Keratinocyte (primary cell): ENCODE results near the gene MS4A4A.

Source experiments
- EZH2 ChIP-seq: IDR thresholded peaks from one replicate; pipeline ENCODE4 v1.6.1; 2012; ENCODE audit warnings: inconsistent platforms, mild to moderate bottlenecking, low read length, moderate library complexity
- TF ChIP-seq, protein P1 (sequence below), 3 experiments: IDR thresholded peaks in 1 of 3; conservative IDR thresholded peaks in 1 of 3; optimal IDR thresholded peaks in 1 of 3; 2 replicates in 2 of 3; 3 replicates in 1 of 3; pipeline versions ENCODE3 to v1.5.1; 2011; ENCODE audit warnings: low read length in 3 of 3, mild to moderate bottlenecking in 3 of 3, moderate library complexity in 2 of 3, control low read depth in 1 of 3, inconsistent platforms in 1 of 3; ENCODE audit not compliant: insufficient read depth in 2 of 3; ENCODE audit errors: extremely low read depth in 1 of 3

DNA sequence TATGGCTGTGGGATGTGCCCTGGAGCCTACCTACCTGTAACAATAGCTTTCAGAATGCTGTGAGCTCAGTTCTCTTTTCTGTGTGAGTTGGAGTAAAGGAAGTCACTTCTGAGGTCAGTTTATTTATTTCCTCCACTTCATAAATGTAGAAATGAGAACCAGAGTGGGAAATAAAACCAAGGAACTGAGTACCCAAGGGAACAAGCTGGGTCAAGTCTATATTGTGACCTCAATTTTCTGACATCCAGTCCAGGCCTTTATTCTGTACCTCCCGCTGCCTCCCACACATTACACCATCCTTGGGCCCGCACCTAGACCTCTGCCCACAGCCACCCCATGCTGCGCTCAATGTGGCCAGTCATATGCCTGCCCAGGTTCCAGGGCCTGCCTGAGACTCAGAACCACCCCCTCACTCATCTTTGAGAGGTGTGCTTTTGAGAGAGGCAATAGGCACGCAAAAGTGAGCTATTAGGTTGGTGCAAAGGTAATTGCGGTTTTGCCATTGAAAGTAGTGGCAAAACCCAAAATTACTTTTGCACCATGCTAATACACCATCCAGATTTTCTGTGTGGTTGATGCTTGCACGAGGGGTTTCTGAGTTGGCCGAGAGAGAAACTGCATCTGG, 56.4 kb downstream of the MS4A4A start:
- TF ChIP-seq, protein P1, sequence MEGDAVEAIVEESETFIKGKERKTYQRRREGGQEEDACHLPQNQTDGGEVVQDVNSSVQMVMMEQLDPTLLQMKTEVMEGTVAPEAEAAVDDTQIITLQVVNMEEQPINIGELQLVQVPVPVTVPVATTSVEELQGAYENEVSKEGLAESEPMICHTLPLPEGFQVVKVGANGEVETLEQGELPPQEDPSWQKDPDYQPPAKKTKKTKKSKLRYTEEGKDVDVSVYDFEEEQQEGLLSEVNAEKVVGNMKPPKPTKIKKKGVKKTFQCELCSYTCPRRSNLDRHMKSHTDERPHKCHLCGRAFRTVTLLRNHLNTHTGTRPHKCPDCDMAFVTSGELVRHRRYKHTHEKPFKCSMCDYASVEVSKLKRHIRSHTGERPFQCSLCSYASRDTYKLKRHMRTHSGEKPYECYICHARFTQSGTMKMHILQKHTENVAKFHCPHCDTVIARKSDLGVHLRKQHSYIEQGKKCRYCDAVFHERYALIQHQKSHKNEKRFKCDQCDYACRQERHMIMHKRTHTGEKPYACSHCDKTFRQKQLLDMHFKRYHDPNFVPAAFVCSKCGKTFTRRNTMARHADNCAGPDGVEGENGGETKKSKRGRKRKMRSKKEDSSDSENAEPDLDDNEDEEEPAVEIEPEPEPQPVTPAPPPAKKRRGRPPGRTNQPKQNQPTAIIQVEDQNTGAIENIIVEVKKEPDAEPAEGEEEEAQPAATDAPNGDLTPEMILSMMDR (optimal IDR thresholded peaks at IDR 0.05 in 1 of 3, IDR thresholded peaks at IDR 0.05 in 1 of 3, conservative IDR thresholded peaks at IDR 0.05 in 1 of 3; ENCODE audit: extremely low read depth in 1 of 3, insufficient read depth in 2 of 3, low read length in 3 of 3): no peak
- no peak for TF ChIP-seq EZH2
